ENCODE data around the gene KSR2. TPM values are rescaled to one million over a fixed set of nuclear protein-coding genes. Genes with fewer than 3 reads are reported as not detected.
"Not testable (repeated sequence)": the region's sequence is repeated elsewhere in the genome, so short reads cannot be mapped to it uniquely, and the experiment has no call there.

Gene KSR2
- polyA plus RNA-seq, 2 donors = 0.01 to 0.04 TPM

DNA sequence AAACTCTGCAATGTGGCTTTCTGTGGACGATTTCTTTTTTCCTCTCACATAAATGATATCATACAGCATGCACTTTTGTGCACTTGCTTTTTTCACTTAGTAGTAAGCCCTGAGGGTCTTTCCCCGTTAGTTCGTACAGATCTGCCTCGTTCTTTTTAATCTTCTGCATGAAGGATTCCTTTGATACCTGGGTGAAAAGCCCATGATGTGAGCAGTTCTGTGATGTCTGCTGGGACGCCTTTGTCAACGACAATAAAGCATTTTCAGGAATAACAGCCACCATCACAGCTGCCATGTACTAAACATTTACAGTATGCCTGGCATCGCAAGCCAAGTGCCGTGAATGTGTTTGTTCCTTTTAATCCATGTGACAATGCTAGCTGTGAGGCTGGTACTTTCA lies 99.2 kb downstream of the KSR2 start:
- H3K27me3 ChIP-seq (ENCODE audit: control insufficient read depth in 1 of 2, insufficient read depth in 2 of 2, low read length in 2 of 2) = no peaks in the 10 kb centered on the region
- no peaks in the 10 kb centered on the region for H3K36me3 ChIP-seq (ENCODE audit: control insufficient read depth in 2 of 2, insufficient read depth in 2 of 2, low read length in 1 of 2)
- H3K4me3 ChIP-seq (ENCODE audit: low read depth in 1 of 2, low read length in 2 of 2) = no peak overlapping the region
- H3K4me1 ChIP-seq (ENCODE audit: control insufficient read depth in 2 of 2, insufficient read depth in 2 of 2, low read length in 1 of 2) = no peaks in the 10 kb centered on the region
- H3K27ac ChIP-seq (ENCODE audit: low read depth in 2 of 2, low read length in 1 of 2) = no peak overlapping the region
- peaks cover 0 to 4% of the 10 kb centered on the region in 2 donors for H3K9me3 ChIP-seq (ENCODE audit: control insufficient read depth in 2 of 2, insufficient read depth in 1 of 2, low read depth in 1 of 2, low read length in 1 of 2)
- WGBS, 2 donors = 69 to 76% methylated on average over 8 of the region's 8 CpGs

- H3K27me3 ChIP-seq (ENCODE audit: control insufficient read depth in 1 of 2, insufficient read depth in 2 of 2, low read length in 2 of 2) = no peaks in the 10 kb centered on the region
- H3K9me3 ChIP-seq (ENCODE audit: control insufficient read depth in 2 of 2, insufficient read depth in 1 of 2, low read depth in 1 of 2, low read length in 1 of 2) = peaks cover 0 to 4% of the 10 kb centered on the region in 2 donors
- H3K36me3 ChIP-seq (ENCODE audit: control insufficient read depth in 2 of 2, insufficient read depth in 2 of 2, low read length in 1 of 2) = no peaks in the 10 kb centered on the region
- no peak overlapping the region for H3K4me3 ChIP-seq (ENCODE audit: low read depth in 1 of 2, low read length in 2 of 2)
- 67 to 83% methylated on average over 5 of the region's 5 CpGs for WGBS, 2 donors
- H3K27ac ChIP-seq (ENCODE audit: low read depth in 2 of 2, low read length in 1 of 2) = no peak overlapping the region
- no peaks in the 10 kb centered on the region for H3K4me1 ChIP-seq (ENCODE audit: control insufficient read depth in 2 of 2, insufficient read depth in 2 of 2, low read length in 1 of 2)
Measured at GRCh38 chr12:117867348-117867747, 101.4 kb downstream of the KSR2 start.

- Histone ChIP-seq H3K9me3 (ENCODE audit: control insufficient read depth in 2 of 2, insufficient read depth in 1 of 2, low read depth in 1 of 2, low read length in 1 of 2) (peaks cover 0 to 4% of the 10 kb centered on the region in 2 donors), H3K36me3 (ENCODE audit: control insufficient read depth in 2 of 2, insufficient read depth in 2 of 2, low read length in 1 of 2) (no peaks in the 10 kb centered on the region), H3K27me3 (ENCODE audit: control insufficient read depth in 1 of 2, insufficient read depth in 2 of 2, low read length in 2 of 2) (no peaks in the 10 kb centered on the region), H3K4me3 (ENCODE audit: low read depth in 1 of 2, low read length in 2 of 2) (no peak overlapping the region), H3K27ac (ENCODE audit: low read depth in 2 of 2, low read length in 1 of 2) (no peak overlapping the region), H3K4me1 (ENCODE audit: control insufficient read depth in 2 of 2, insufficient read depth in 2 of 2, low read length in 1 of 2) (no peaks in the 10 kb centered on the region)
- WGBS, 2 donors = 87 to 90% methylated on average over 3 of the region's 3 CpGs
Measured at GRCh38 chr12:117865505-117865904, 103.3 kb downstream of the KSR2 start.

- peaks cover 0 to 4% of the 10 kb centered on the region in 2 donors for H3K9me3 ChIP-seq (ENCODE audit: control insufficient read depth in 2 of 2, insufficient read depth in 1 of 2, low read depth in 1 of 2, low read length in 1 of 2)
- no peaks in the 10 kb centered on the region for H3K4me1 ChIP-seq (ENCODE audit: control insufficient read depth in 2 of 2, insufficient read depth in 2 of 2, low read length in 1 of 2)
- no peak overlapping the region for H3K4me3 ChIP-seq (ENCODE audit: low read depth in 1 of 2, low read length in 2 of 2)
- H3K27me3 ChIP-seq (ENCODE audit: control insufficient read depth in 1 of 2, insufficient read depth in 2 of 2, low read length in 2 of 2) = no peaks in the 10 kb centered on the region
- H3K27ac ChIP-seq (ENCODE audit: low read depth in 2 of 2, low read length in 1 of 2) = no peak overlapping the region
- H3K36me3 ChIP-seq (ENCODE audit: control insufficient read depth in 2 of 2, insufficient read depth in 2 of 2, low read length in 1 of 2) = no peaks in the 10 kb centered on the region
- WGBS, 2 donors = 79 to 81% methylated on average over 10 of the region's 10 CpGs
Measured at GRCh38 chr12:117863002-117863709, 105.6 kb downstream of the KSR2 start.

GRCh38 chr12:117861691-117862090 lies 107.1 kb downstream of the KSR2 start:
- Histone ChIP-seq H3K27me3 (ENCODE audit: control insufficient read depth in 1 of 2, insufficient read depth in 2 of 2, low read length in 2 of 2) (no peaks in the 10 kb centered on the region), H3K36me3 (ENCODE audit: control insufficient read depth in 2 of 2, insufficient read depth in 2 of 2, low read length in 1 of 2) (no peaks in the 10 kb centered on the region), H3K4me1 (ENCODE audit: control insufficient read depth in 2 of 2, insufficient read depth in 2 of 2, low read length in 1 of 2) (no peaks in the 10 kb centered on the region), H3K27ac (ENCODE audit: low read depth in 2 of 2, low read length in 1 of 2) (no peak overlapping the region), H3K4me3 (ENCODE audit: low read depth in 1 of 2, low read length in 2 of 2) (no peak overlapping the region), H3K9me3 (ENCODE audit: control insufficient read depth in 2 of 2, insufficient read depth in 1 of 2, low read depth in 1 of 2, low read length in 1 of 2) (no peaks in the 10 kb centered on the region)

- not testable (repeated sequence) for H3K4me3 ChIP-seq (ENCODE audit: low read depth in 1 of 2, low read length in 2 of 2); H3K36me3 ChIP-seq (ENCODE audit: control insufficient read depth in 2 of 2, insufficient read depth in 2 of 2, low read length in 1 of 2); H3K27me3 ChIP-seq (ENCODE audit: control insufficient read depth in 1 of 2, insufficient read depth in 2 of 2, low read length in 2 of 2); H3K27ac ChIP-seq (ENCODE audit: low read depth in 2 of 2, low read length in 1 of 2); H3K4me1 ChIP-seq (ENCODE audit: control insufficient read depth in 2 of 2, insufficient read depth in 2 of 2, low read length in 1 of 2); H3K9me3 ChIP-seq (ENCODE audit: control insufficient read depth in 2 of 2, insufficient read depth in 1 of 2, low read depth in 1 of 2, low read length in 1 of 2)
- 91 to 92% methylated on average over 13 of the region's 13 CpGs for WGBS, 2 donors
Measured at GRCh38 chr12:117860787-117861290, 108.0 kb downstream of the KSR2 start.

- H3K4me1 ChIP-seq (ENCODE audit: control insufficient read depth in 2 of 2, insufficient read depth in 2 of 2, low read length in 1 of 2) = no peaks in the 10 kb centered on the region
- H3K36me3 ChIP-seq (ENCODE audit: control insufficient read depth in 2 of 2, insufficient read depth in 2 of 2, low read length in 1 of 2) = no peaks in the 10 kb centered on the region
- 87 to 89% methylated on average over 15 of the region's 15 CpGs for WGBS, 2 donors
- H3K4me3 ChIP-seq (ENCODE audit: low read depth in 1 of 2, low read length in 2 of 2) = no peak overlapping the region
- no peak overlapping the region for H3K27ac ChIP-seq (ENCODE audit: low read depth in 2 of 2, low read length in 1 of 2)
- no peaks in the 10 kb centered on the region for H3K9me3 ChIP-seq (ENCODE audit: control insufficient read depth in 2 of 2, insufficient read depth in 1 of 2, low read depth in 1 of 2, low read length in 1 of 2)
- no peaks in the 10 kb centered on the region for H3K27me3 ChIP-seq (ENCODE audit: control insufficient read depth in 1 of 2, insufficient read depth in 2 of 2, low read length in 2 of 2)
Measured at GRCh38 chr12:117860111-117860510, 108.7 kb downstream of the KSR2 start.

DNA sequence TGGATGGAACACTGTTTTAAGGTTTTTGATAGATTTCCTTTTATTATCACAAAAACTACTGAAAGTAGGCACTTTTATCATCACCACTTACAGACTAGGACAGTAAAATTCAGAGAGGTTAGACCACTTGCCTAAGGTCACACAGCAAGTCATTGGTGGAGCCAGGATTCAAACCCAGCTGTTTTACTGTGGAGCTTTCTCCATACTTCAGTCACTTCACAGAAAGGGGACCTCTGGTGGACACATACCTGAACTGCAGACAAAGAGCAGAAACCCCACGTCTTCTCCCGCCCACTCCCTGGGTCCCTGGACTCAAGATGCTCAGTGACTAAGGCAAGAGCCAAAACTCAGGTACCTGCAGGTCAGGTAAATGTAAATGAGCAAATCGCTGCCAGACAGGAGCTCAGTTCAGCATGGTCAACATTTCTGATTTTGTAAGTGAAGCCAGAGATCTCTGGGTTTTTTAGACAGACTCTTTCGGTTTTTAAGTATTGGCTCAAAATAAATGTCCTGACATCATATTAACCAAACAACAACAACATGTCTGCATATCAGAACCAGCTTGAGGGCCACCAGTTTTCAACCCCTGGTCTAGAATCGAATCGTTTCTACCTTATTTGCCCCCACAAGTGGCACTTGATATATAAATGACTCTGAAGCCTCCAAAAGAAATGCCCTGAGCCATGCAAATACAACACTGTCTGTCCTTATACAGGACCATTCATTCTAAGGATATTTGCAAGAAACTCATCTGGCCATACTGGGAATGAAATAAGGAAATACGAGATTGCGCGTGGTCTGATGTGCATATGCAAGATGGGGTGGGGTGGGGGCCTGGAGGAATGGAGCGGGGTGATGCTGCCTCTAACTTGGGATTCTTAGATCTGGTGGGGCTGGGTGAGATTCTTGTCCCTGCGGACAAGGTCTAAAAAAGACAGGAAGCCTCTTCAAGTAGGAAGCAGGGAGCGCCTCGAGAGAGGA lies 110.9 kb downstream of the KSR2 start:
- Histone ChIP-seq H3K9me3 (ENCODE audit: control insufficient read depth in 2 of 2, insufficient read depth in 1 of 2, low read depth in 1 of 2, low read length in 1 of 2) (no peaks in the 10 kb centered on the region), H3K36me3 (ENCODE audit: control insufficient read depth in 2 of 2, insufficient read depth in 2 of 2, low read length in 1 of 2) (no peaks in the 10 kb centered on the region), H3K27ac (ENCODE audit: low read depth in 2 of 2, low read length in 1 of 2) (no peak overlapping the region), H3K27me3 (ENCODE audit: control insufficient read depth in 1 of 2, insufficient read depth in 2 of 2, low read length in 2 of 2) (no peaks in the 10 kb centered on the region), H3K4me3 (ENCODE audit: low read depth in 1 of 2, low read length in 2 of 2) (no peak overlapping the region), H3K4me1 (ENCODE audit: control insufficient read depth in 2 of 2, insufficient read depth in 2 of 2, low read length in 1 of 2) (no peaks in the 10 kb centered on the region)
- WGBS, 2 donors = 69 to 72% methylated on average over 13 of the region's 13 CpGs

- not testable (repeated sequence) for H3K9me3 ChIP-seq (ENCODE audit: control insufficient read depth in 2 of 2, insufficient read depth in 1 of 2, low read depth in 1 of 2, low read length in 1 of 2); H3K27me3 ChIP-seq (ENCODE audit: control insufficient read depth in 1 of 2, insufficient read depth in 2 of 2, low read length in 2 of 2); H3K4me3 ChIP-seq (ENCODE audit: low read depth in 1 of 2, low read length in 2 of 2); H3K27ac ChIP-seq (ENCODE audit: low read depth in 2 of 2, low read length in 1 of 2); H3K4me1 ChIP-seq (ENCODE audit: control insufficient read depth in 2 of 2, insufficient read depth in 2 of 2, low read length in 1 of 2); H3K36me3 ChIP-seq (ENCODE audit: control insufficient read depth in 2 of 2, insufficient read depth in 2 of 2, low read length in 1 of 2)
- WGBS, 2 donors = 45 to 50% methylated on average over 4 of the region's 4 CpGs
Measured at GRCh38 chr12:117857139-117857538, 111.7 kb downstream of the KSR2 start.

Data from esophagus (tissue), 2 donors.